Measurements from ENCODE around the gene KRT9.

GRCh38 chr17:41518031-41518430 lies 53.8 kb downstream of the KRT9 start:
- TF ChIP-seq POLR2A (IDR thresholded peaks at IDR 0.05) = no peak
- no peak for TF ChIP-seq CTCF (IDR thresholded peaks at IDR 0.05)
